HepG2 (cell line): Measurements from ENCODE around the gene SMDT1. TPM values are rescaled to one million over a fixed set of nuclear protein-coding genes. Genes with fewer than 3 reads are reported as not detected.

ENCODE experiments used
- ARID5B ChIP-seq: IDR thresholded peaks from 2 replicates; pipeline ENCODE4 v1.4.0; 2020; ENCODE audit warnings: mild to moderate bottlenecking, missing genetic modification reagents
- GPBP1L1 ChIP-seq: sonication (generic); formaldehyde crosslinking; IDR thresholded peaks from 2 replicates; pipeline ENCODE4 v1.5.0; 2020; ENCODE audit warnings: mild to moderate bottlenecking, missing genetic modification reagents
- HNRNPH1 ChIP-seq: fragments of 200-400 bp; formaldehyde crosslinking; optimal IDR thresholded peaks from 2 replicates; pipeline ENCODE3; 2017; ENCODE audit warnings: mild to moderate bottlenecking, low read depth, low read length
- KLF6 ChIP-seq: IDR thresholded peaks from 2 replicates; pipeline ENCODE4 v1.8.0; 2016; ENCODE audit warnings: missing biosample characterization, missing genetic modification reagents
- RERE ChIP-seq: IDR thresholded peaks from 2 replicates; pipeline ENCODE4 v1.6.1; 2016; ENCODE audit warnings: low read depth, missing genetic modification reagents, missing compliant biosample characterization
- RFX5 ChIP-seq: IDR thresholded peaks from 2 replicates; pipeline ENCODE4 v1.6.1; 2011; ENCODE audit warnings: low read depth, low read length, improper control_type of control experiment
- SYNCRIP ChIP-seq: fragments of 200-400 bp; formaldehyde crosslinking; IDR thresholded peaks from 2 replicates; pipeline ENCODE4 v1.6.1; 2018; ENCODE audit warnings: mild to moderate bottlenecking, low read depth, low read length; ENCODE audit not compliant: insufficient read depth
- THAP8 ChIP-seq: sonication (generic); formaldehyde crosslinking; IDR thresholded peaks from 2 replicates; pipeline ENCODE4 v1.5.1; 2020; ENCODE audit warnings: missing genetic modification reagents, mild to moderate bottlenecking, borderline replicate concordance
- ZNF510 ChIP-seq: sonication (generic); formaldehyde crosslinking; IDR thresholded peaks from 2 replicates; pipeline ENCODE4 v1.4.0; 2020; ENCODE audit warnings: low read depth, mild to moderate bottlenecking, missing genetic modification reagents
- ZNF609 ChIP-seq: sonication (generic); formaldehyde crosslinking; IDR thresholded peaks from 2 replicates; pipeline ENCODE4 v1.4.0; 2020; ENCODE audit warnings: mild to moderate bottlenecking, missing genetic modification reagents, borderline replicate concordance
- ZNF629 ChIP-seq: sonication (generic); formaldehyde crosslinking; conservative IDR thresholded peaks from 2 replicates; pipeline ENCODE4 v1.5.0; 2020; ENCODE audit warnings: missing genetic modification reagents
- polyA plus RNA-seq, 8 experiments: library from polyadenylated mRNA; depleted of rRNA in 3 of 8; stranded (reverse) in 7 of 8; unstranded in 1 of 8; fragments of >200 nt; fragmentation: Illumina TruSeq in 4 of 8; extraction: Trizol in 4 of 8; gene quantifications; 2 replicates each; pipeline versions ENCODE4 v1.2.1 to v1.2.3, GENCODE V29; 2011 to 2016; ENCODE audit warnings: low read depth in 4 of 8, missing spikeins in 1 of 8, mixed read lengths in 1 of 8; ENCODE audit not compliant: insufficient read depth in 1 of 8
- total RNA-seq, 5 experiments: library from RNA; depleted of rRNA; stranded (reverse); fragments of >200 nt; fragmentation: Illumina TruSeq; extraction: Trizol; gene quantifications; 2 replicates each; pipeline ENCODE4 v1.2.3, GENCODE V29; 2016; ENCODE audit warnings: low read depth in 1 of 5

Gene SMDT1
- total and polyA plus RNA-seq, 2 of the 13 experiments (the other 11 are each of a cell fraction or from before 2014, with no cell fraction given): 8.3 to 26.6 TPM

GRCh38 chr22:42090596-42091454 lies 11.3 kb downstream of the SMDT1 start, which contains the start of gene NDUFA6 (continued):
- no peak for TF ChIP-seq THAP8
- peak; percentile 70 for TF ChIP-seq ZNF629 (CRISPR knock-in tag)
- peak; percentile 65 for TF ChIP-seq ARID5B (CRISPR knock-in tag)
- TF ChIP-seq GPBP1L1 (CRISPR knock-in tag): no peak
- no peak for TF ChIP-seq SYNCRIP
- peak; percentile 89 for TF ChIP-seq KLF6
- no peak for TF ChIP-seq RERE (CRISPR knock-in tag)
- no peak for TF ChIP-seq HNRNPH1
- peak; percentile 92 for TF ChIP-seq ZNF510 (CRISPR knock-in tag)
- peak; percentile 73 for TF ChIP-seq RFX5
- TF ChIP-seq ZNF609 (CRISPR knock-in tag): peak; percentile 64; the same call in 1 of the 2 replicates
